Endothelial cell of umbilical vein (primary cell): ENCODE measurements around the gene GNA12. TPM values are rescaled to one million over a fixed set of nuclear protein-coding genes. Genes with fewer than 3 reads are reported as not detected.

Source experiments
- BruUV-seq: library from RNA; stranded (reverse); fragments of 400-500 nt; replicated peaks from 2 replicates; lab custom pipeline; 2021; lab: Mats Ljungman, UMichigan
- CTCF ChIA-PET: fragments of 300-600, 350-600 bp; sonication (Branson Sonifier 250); formaldehyde crosslinking; loops from one replicate; lab custom pipeline; 2021; ENCODE audit warnings: antibody characterized with exemption, inconsistent platforms; lab: Charles Lee
- POLR2A ChIA-PET: fragments of 300-600, 350-600 bp; sonication (Branson Sonifier 250); formaldehyde crosslinking; loops from one replicate; lab custom pipeline; 2021; ENCODE audit warnings: antibody characterized with exemption, inconsistent platforms; lab: Charles Lee
- DNase-seq: peaks from one replicate; pipeline ENCODE4 v3.0.0-alpha.2; 2011; ENCODE audit warnings: low read depth, low spot score
- FAIRE-seq: peaks from 2 replicates; lab custom pipeline; 2011; peaks lifted over from hg19 to GRCh38; lab: Jason Lieb, UNC
- H2AFZ ChIP-seq: 2 replicates; pipeline ENCODE4 v1.6.0; 2012; ENCODE audit warnings: low read depth, low read length, control low read depth, inconsistent platforms
- H3K27ac ChIP-seq: 2 replicates; pipeline ENCODE4 v1.5.1; 2011; ENCODE audit warnings: low read depth, mild to moderate bottlenecking, control low read depth, low read length, moderate library complexity; ENCODE audit not compliant: insufficient read depth
- H3K27me3 ChIP-seq, 2 experiments: 2 replicates each; pipeline versions ENCODE4 v1.6.0 to v1.6.1; 2011; ENCODE audit warnings: low read length in 2 of 2, mixed read lengths in 1 of 2; ENCODE audit not compliant: control insufficient read depth in 2 of 2, insufficient read depth in 2 of 2
- H3K36me3 ChIP-seq, 2 experiments: 2 replicates in 1 of 2; 3 replicates in 1 of 2; pipeline ENCODE4 v1.5.1; 2011; ENCODE audit warnings: low read length in 2 of 2, mild to moderate bottlenecking in 1 of 2, moderate library complexity in 1 of 2; ENCODE audit not compliant: control insufficient read depth in 2 of 2, insufficient read depth in 2 of 2; ENCODE audit errors: extremely low read depth in 1 of 2
- H3K4me1 ChIP-seq: 3 replicates; pipeline ENCODE4 v1.5.1; 2011; ENCODE audit warnings: mild to moderate bottlenecking, low read length; ENCODE audit not compliant: control insufficient read depth, insufficient read depth; ENCODE audit errors: extremely low read depth
- H3K4me2 ChIP-seq: 2 replicates; pipeline ENCODE4 v1.6.1; 2011; ENCODE audit warnings: low read length, control low read depth, mixed read lengths; ENCODE audit not compliant: insufficient read depth
- H3K4me3 ChIP-seq, 3 experiments: fragments of 200-600 bp in 1 of 3; sonication (generic), shearing (Covaris generic) in 1 of 3; replicated peaks in 1 of 3; 2 replicates each; pipeline ENCODE4 v1.5.1; 2011 to 2016; ENCODE audit warnings: control low read depth in 3 of 3, low read length in 3 of 3, mild to moderate bottlenecking in 2 of 3, inconsistent platforms in 1 of 3, low read depth in 1 of 3, moderate library complexity in 1 of 3; ENCODE audit not compliant: insufficient read depth in 1 of 3
- H3K79me2 ChIP-seq: 2 replicates; pipeline ENCODE4 v1.6.0; 2012; ENCODE audit warnings: low read length, inconsistent platforms; ENCODE audit not compliant: control insufficient read depth, insufficient read depth
- H3K9ac ChIP-seq: replicated peaks from 2 replicates; pipeline ENCODE3; 2011; ENCODE audit warnings: low read length, control low read depth; ENCODE audit not compliant: insufficient read depth; ENCODE audit errors: extremely low read depth
- H3K9me1 ChIP-seq: replicated peaks from 3 replicates; pipeline ENCODE4 v1.6.0; 2011; ENCODE audit warnings: mild to moderate bottlenecking, low read length; ENCODE audit not compliant: control insufficient read depth, insufficient read depth; ENCODE audit errors: extremely low read depth
- H3K9me3 ChIP-seq: replicated peaks from 2 replicates; pipeline ENCODE4 v1.5.1; 2012; ENCODE audit warnings: low read length, inconsistent platforms; ENCODE audit not compliant: control insufficient read depth, insufficient read depth
- H4K20me1 ChIP-seq: replicated peaks from 2 replicates; pipeline ENCODE3; 2011; ENCODE audit warnings: mild to moderate bottlenecking, low read length; ENCODE audit not compliant: control insufficient read depth, insufficient read depth; ENCODE audit errors: extremely low read depth
- CTCF ChIP-seq, 2 donors: IDR thresholded peaks; 1 replicate in 1 of 2; 2 replicates in 1 of 2; pipeline ENCODE4 v1.5.1; 2011; ENCODE audit warnings: low read length in 2 of 2, mild to moderate bottlenecking in 2 of 2, moderate library complexity in 2 of 2, control low read depth in 1 of 2, inconsistent platforms in 1 of 2, low read depth in 1 of 2; ENCODE audit not compliant: insufficient read depth in 1 of 2; ENCODE audit errors: extremely low read depth in 1 of 2
- EZH2 ChIP-seq: IDR thresholded peaks from 2 replicates; pipeline ENCODE4 v1.6.1; 2012; ENCODE audit warnings: borderline replicate concordance, low read depth, mild to moderate bottlenecking, moderate library complexity, low read length, inconsistent platforms; ENCODE audit not compliant: severe bottlenecking
- FOS ChIP-seq: IDR thresholded peaks from 2 replicates; pipeline ENCODE4 v1.6.1; 2011; ENCODE audit warnings: mild to moderate bottlenecking, low read length, moderate library complexity, borderline replicate concordance; ENCODE audit not compliant: insufficient read depth
- GATA2 ChIP-seq: IDR thresholded peaks from 2 replicates; pipeline ENCODE4 v1.7.0; 2011; ENCODE audit warnings: low read depth, mild to moderate bottlenecking, moderate library complexity, mixed read lengths, low read length; ENCODE audit not compliant: insufficient read length, insufficient read depth
- JUN ChIP-seq: IDR thresholded peaks from 2 replicates; pipeline ENCODE4 v1.6.1; 2011; ENCODE audit warnings: borderline replicate concordance, low read depth; ENCODE audit not compliant: insufficient read length, insufficient read depth
- MYC ChIP-seq: IDR thresholded peaks from one replicate; pipeline ENCODE4 v1.6.1; 2011; ENCODE audit warnings: mild to moderate bottlenecking, low read depth, low read length
- POLR2A ChIP-seq: IDR thresholded peaks from 2 replicates; pipeline ENCODE4 v1.6.1; 2012; ENCODE audit warnings: low read depth, mild to moderate bottlenecking, control low read depth, low read length
- POLR2AphosphoS5 ChIP-seq: IDR thresholded peaks from 2 replicates; pipeline ENCODE4 v1.6.1; 2012; ENCODE audit warnings: low read depth, mild to moderate bottlenecking, control low read depth, low read length, moderate library complexity; ENCODE audit not compliant: insufficient read depth
- dilution Hi-C: fragments of 300-500 bp; cut with MboI; formaldehyde crosslinking; loops from one replicate; pipeline ENCODE4 v1.15.0; 2019; ENCODE audit warnings: low sequenced_read_pairs; ENCODE audit not compliant: extremely low pct_ligation_motif_present
- intact Hi-C: fragments of 100-400 bp; cut with micrococcal nuclease; formaldehyde crosslinking; loops from one replicate; pipeline ENCODE4 v1.10.0; 2022
- polyA plus RNA-seq, 4 experiments: library from polyadenylated mRNA; depleted of rRNA in 3 of 4; stranded (reverse) in 3 of 4; unstranded in 1 of 4; fragments of >200 nt; gene quantifications; 2 replicates each; pipeline versions ENCODE4 v1.2.1 to v1.2.3, GENCODE V29; 2011 to 2012; ENCODE audit warnings: missing spikeins in 1 of 4
- total RNA-seq: library from RNA; stranded (reverse); gene quantifications from 2 replicates; pipeline ENCODE4 v1.2.3, GENCODE V29; 2021

Gene GNA12
- total and polyA plus RNA-seq, 2 donors (not counting 3 experiments of a cell fraction or from before 2014, with no cell fraction given) = 63.0 to 75.1 TPM

GRCh38 chr7:2764621-2765020 lies 79.5 kb downstream of the GNA12 start:
- Histone ChIP-seq H3K9me1 (no peaks in the 10 kb centered on the region), H3K4me3 (no peak overlapping the region), H3K27ac (no peak overlapping the region), H3K36me3 (no peaks in the 10 kb centered on the region), H4K20me1 (no peaks in the 10 kb centered on the region), H2AFZ (no peak overlapping the region), H3K9ac (no peak overlapping the region), H3K9me3 (no peaks in the 10 kb centered on the region), H3K4me2 (no peak overlapping the region), H3K4me1 (peaks cover 11% of the 10 kb centered on the region), H3K79me2 (peaks cover 3% of the 10 kb centered on the region), H3K27me3 (no peaks in the 10 kb centered on the region)
- ChIA-PET CTCF (no interaction called here), POLR2A (no interaction called here)
- dilution Hi-C loops = no loop called here
- BruUV-seq = no TSS peak
- no peak for DNase-seq
- no peak for FAIRE-seq
- TF ChIP-seq POLR2A = no peak
- no peak for TF ChIP-seq MYC
- TF ChIP-seq EZH2 = no peak
- TF ChIP-seq FOS = no peak
- TF ChIP-seq CTCF (IDR thresholded peaks at IDR 0.05; ENCODE audit: extremely low read depth in 1 of 2, insufficient read depth in 1 of 2, low read depth in 1 of 2, low read length in 2 of 2) = no peak
- no peak for TF ChIP-seq GATA2
- TF ChIP-seq POLR2AphosphoS5 = no peak
- TF ChIP-seq JUN = no peak
- intact Hi-C loops = loop anchor here (2.0 kb wide), 1 partner anchor 56 kb away; no protein-coding TSS in a partner anchor
